Parathyroid adenoma (tissue), 2 donors: ENCODE data around the gene CXXC5.

Experiments
- H2AFZ ChIP-seq: fragments of 300-600 bp; sonication (generic); one replicate; pipeline ENCODE4 v1.7.0; 2017; ENCODE audit warnings: antibody characterized with exemption, mild to moderate bottlenecking
- H3K27ac ChIP-seq: fragments of 300-600 bp; sonication (generic); one replicate; pipeline ENCODE4 v1.7.0; 2017
- H3K27me3 ChIP-seq: fragments of 300-600 bp; sonication (generic); one replicate; pipeline ENCODE4 v1.7.0; 2017; ENCODE audit warnings: low read length; ENCODE audit not compliant: control insufficient read depth, insufficient read depth
- H3K36me3 ChIP-seq: fragments of 300-600 bp; sonication (generic); one replicate; pipeline ENCODE4 v1.7.0; 2017; ENCODE audit warnings: low read length; ENCODE audit not compliant: control insufficient read depth, insufficient read depth
- H3K4me1 ChIP-seq: fragments of 300-600 bp; sonication (generic); one replicate; pipeline ENCODE4 v1.7.0; 2017; ENCODE audit warnings: control low read depth
- H3K4me2 ChIP-seq: fragments of 300-600 bp; sonication (generic); one replicate; pipeline ENCODE4 v1.7.0; 2017; ENCODE audit warnings: low read length
- H3K4me3 ChIP-seq: fragments of 300-600 bp; sonication (generic); one replicate; pipeline ENCODE4 v1.7.0; 2017; ENCODE audit warnings: low read depth, low read length
- H3K79me2 ChIP-seq: fragments of 300-600 bp; sonication (generic); one replicate; pipeline ENCODE4 v1.7.0; 2017; ENCODE audit warnings: control low read depth
- H3K9ac ChIP-seq: fragments of 300-600 bp; sonication (generic); one replicate; pipeline ENCODE4 v1.7.0; 2017; ENCODE audit warnings: mild to moderate bottlenecking
- H3K9me3 ChIP-seq: fragments of 300-600 bp; sonication (generic); one replicate; pipeline ENCODE4 v1.7.0; 2017; ENCODE audit warnings: low read length; ENCODE audit not compliant: control insufficient read depth
- CTCF ChIP-seq: fragments of 300-600 bp; sonication (generic); IDR thresholded peaks from one replicate; pipeline ENCODE4 v1.7.0; 2017; ENCODE audit warnings: antibody characterized with exemption, mild to moderate bottlenecking
- donor health status: primary hyperparathyroidism.

CXXC5 gene

GRCh38 chr5:139631520-139632165, 16.5 kb upstream of the CXXC5 start:
- no peaks in the 10 kb centered on the region for H3K36me3 ChIP-seq
- peaks cover 17% of the 10 kb centered on the region for H3K4me1 ChIP-seq

GRCh38 chr5:139633295-139634027, 14.7 kb upstream of the CXXC5 start:
- H3K36me3 ChIP-seq = no peaks in the 10 kb centered on the region
- no peak overlapping the region for H3K4me3 ChIP-seq
- no peaks in the 10 kb centered on the region for H3K9me3 ChIP-seq
- TF ChIP-seq CTCF = peak; percentile 99
- H3K4me1 ChIP-seq = peaks cover 30% of the 10 kb centered on the region
- H2AFZ ChIP-seq = no peak overlapping the region
- no peak overlapping the region for H3K9ac ChIP-seq
- H3K4me2 ChIP-seq = no peak overlapping the region
- H3K27ac ChIP-seq = no peak overlapping the region
- no peaks in the 10 kb centered on the region for H3K27me3 ChIP-seq
- H3K79me2 ChIP-seq = peaks cover 14% of the 10 kb centered on the region

More at GRCh38 chr5:139631520-139632165, 16.5 kb upstream of the CXXC5 start:
- Histone ChIP-seq H2AFZ (no peak overlapping the region), H3K4me3 (no peak overlapping the region), H3K27ac (no peak overlapping the region), H3K79me2 (peaks cover 12% of the 10 kb centered on the region), H3K27me3 (no peaks in the 10 kb centered on the region), H3K9ac (no peak overlapping the region), H3K4me2 (no peak overlapping the region), H3K9me3 (no peaks in the 10 kb centered on the region)
- no peak for TF ChIP-seq CTCF

GRCh38 chr5:139634028-139634325, 14.2 kb upstream of the CXXC5 start:
- Histone ChIP-seq H3K79me2 (peaks cover 14% of the 10 kb centered on the region), H3K9ac (no peak overlapping the region), H3K4me1 (peaks cover 35% of the 10 kb centered on the region), H3K9me3 (no peaks in the 10 kb centered on the region), H3K4me2 (no peak overlapping the region), H3K36me3 (no peaks in the 10 kb centered on the region), H3K27me3 (no peaks in the 10 kb centered on the region), H2AFZ (no peak overlapping the region), H3K27ac (no peak overlapping the region), H3K4me3 (no peak overlapping the region)
- TF ChIP-seq CTCF = no peak

DNA sequence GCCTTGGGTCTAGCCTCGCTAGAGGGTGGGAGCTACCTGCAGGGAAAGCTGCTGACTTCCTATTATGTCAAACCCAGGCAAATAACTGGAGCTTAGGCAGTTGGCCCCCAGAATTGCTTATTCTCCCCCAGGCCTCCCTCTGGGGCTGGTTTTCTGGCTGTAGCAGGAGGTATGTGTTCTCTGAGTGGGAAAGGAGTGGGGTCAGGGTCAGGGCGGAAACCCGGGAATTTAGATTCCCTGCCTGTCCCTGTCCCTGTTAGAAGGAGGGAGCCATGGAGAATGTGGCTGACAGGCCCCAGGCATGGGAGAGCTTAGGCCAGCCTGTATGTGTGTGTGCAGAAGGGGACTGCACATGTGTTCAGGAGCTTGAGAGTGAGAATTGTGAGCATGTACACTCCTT, 13.6 kb upstream of the CXXC5 start:
- no peak overlapping the region for H3K4me3 ChIP-seq
- no peak overlapping the region for H2AFZ ChIP-seq
- no peak for TF ChIP-seq CTCF
- peaks cover 40% of the 10 kb centered on the region for H3K4me1 ChIP-seq
- H3K9me3 ChIP-seq = no peaks in the 10 kb centered on the region
- no peak overlapping the region for H3K4me2 ChIP-seq
- no peaks in the 10 kb centered on the region for H3K27me3 ChIP-seq
- H3K9ac ChIP-seq = no peak overlapping the region
- peaks cover 14% of the 10 kb centered on the region for H3K79me2 ChIP-seq
- H3K36me3 ChIP-seq = no peaks in the 10 kb centered on the region
- no peak overlapping the region for H3K27ac ChIP-seq

- Histone ChIP-seq H2AFZ (no peak overlapping the region), H3K36me3 (no peaks in the 10 kb centered on the region), H3K79me2 (peaks cover 14% of the 10 kb centered on the region), H3K27me3 (no peaks in the 10 kb centered on the region), H3K9me3 (no peaks in the 10 kb centered on the region), H3K27ac (no peak overlapping the region), H3K9ac (no peak overlapping the region), H3K4me1 (peaks cover 47% of the 10 kb centered on the region), H3K4me2 (no peak overlapping the region), H3K4me3 (no peak overlapping the region)
- no peak for TF ChIP-seq CTCF
These were observed 13.0 kb upstream of the CXXC5 start for GRCh38 chr5:139635191-139635590.
